Measurements from ENCODE around the gene CCDC137.

DNA sequence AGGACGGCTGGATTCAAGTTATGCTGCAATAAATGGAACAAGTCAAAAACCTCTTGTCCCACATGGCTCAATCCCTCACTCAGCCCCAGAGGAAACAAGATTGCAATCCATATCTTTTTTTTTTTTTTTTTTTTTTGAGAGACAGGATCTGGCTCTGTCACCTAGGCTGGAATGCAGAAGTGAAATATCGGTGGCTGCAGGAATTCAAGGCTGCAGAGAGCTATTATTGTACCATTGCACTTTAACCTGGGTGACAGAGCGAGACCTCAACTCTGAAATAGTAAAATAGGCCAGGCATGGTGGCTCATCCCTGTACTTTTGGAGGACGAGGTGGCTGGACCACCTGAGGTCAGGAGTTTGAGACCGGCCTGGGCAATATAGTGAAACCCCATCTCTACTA lies 7.5 kb upstream of the CCDC137 start:
- TF ChIP-seq ZBTB8A (CRISPR knock-in tag; IDR thresholded peaks at IDR 0.05; ENCODE audit: borderline replicate concordance, low read depth) (no peak), CHD2 (IDR thresholded peaks at IDR 0.05; ENCODE audit: low read depth, low read length) (no peak), EP300 (IDR thresholded peaks at IDR 0.05; ENCODE audit: low read depth in 2 of 2, low read length in 2 of 2) (peak in 1 of 2 experiments; percentile 12; a peak in 1 of 4 replicates), EP300 (CRISPR knock-in tag; IDR thresholded peaks at IDR 0.05; ENCODE audit: borderline replicate concordance) (no peak), ETV6 (CRISPR knock-in tag; conservative IDR thresholded peaks at IDR 0.05) (no peak), CCDC6 (CRISPR knock-in tag; IDR thresholded peaks at IDR 0.05) (no peak), HMGA1 (CRISPR knock-in tag; conservative IDR thresholded peaks at IDR 0.05) (no peak)
- TF ChIP-seq, protein P1, sequence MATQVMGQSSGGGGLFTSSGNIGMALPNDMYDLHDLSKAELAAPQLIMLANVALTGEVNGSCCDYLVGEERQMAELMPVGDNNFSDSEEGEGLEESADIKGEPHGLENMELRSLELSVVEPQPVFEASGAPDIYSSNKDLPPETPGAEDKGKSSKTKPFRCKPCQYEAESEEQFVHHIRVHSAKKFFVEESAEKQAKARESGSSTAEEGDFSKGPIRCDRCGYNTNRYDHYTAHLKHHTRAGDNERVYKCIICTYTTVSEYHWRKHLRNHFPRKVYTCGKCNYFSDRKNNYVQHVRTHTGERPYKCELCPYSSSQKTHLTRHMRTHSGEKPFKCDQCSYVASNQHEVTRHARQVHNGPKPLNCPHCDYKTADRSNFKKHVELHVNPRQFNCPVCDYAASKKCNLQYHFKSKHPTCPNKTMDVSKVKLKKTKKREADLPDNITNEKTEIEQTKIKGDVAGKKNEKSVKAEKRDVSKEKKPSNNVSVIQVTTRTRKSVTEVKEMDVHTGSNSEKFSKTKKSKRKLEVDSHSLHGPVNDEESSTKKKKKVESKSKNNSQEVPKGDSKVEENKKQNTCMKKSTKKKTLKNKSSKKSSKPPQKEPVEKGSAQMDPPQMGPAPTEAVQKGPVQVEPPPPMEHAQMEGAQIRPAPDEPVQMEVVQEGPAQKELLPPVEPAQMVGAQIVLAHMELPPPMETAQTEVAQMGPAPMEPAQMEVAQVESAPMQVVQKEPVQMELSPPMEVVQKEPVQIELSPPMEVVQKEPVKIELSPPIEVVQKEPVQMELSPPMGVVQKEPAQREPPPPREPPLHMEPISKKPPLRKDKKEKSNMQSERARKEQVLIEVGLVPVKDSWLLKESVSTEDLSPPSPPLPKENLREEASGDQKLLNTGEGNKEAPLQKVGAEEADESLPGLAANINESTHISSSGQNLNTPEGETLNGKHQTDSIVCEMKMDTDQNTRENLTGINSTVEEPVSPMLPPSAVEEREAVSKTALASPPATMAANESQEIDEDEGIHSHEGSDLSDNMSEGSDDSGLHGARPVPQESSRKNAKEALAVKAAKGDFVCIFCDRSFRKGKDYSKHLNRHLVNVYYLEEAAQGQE (IDR thresholded peaks at IDR 0.05; ENCODE audit: borderline replicate concordance in 1 of 2, low read depth in 1 of 2, low read length in 2 of 2), result no peak
